GM18867 (cell line): ENCODE data around the gene SNRNP200.

Experiments used
- ATAC-seq: cut with Tn5 transposase; IDR thresholded peaks from one replicate; pipeline ENCODE4 v1.9.1; 2021; ENCODE audit warnings: mild to moderate bottlenecking, moderate library complexity; ENCODE audit not compliant: unreplicated experiment

SNRNP200 gene

DNA sequence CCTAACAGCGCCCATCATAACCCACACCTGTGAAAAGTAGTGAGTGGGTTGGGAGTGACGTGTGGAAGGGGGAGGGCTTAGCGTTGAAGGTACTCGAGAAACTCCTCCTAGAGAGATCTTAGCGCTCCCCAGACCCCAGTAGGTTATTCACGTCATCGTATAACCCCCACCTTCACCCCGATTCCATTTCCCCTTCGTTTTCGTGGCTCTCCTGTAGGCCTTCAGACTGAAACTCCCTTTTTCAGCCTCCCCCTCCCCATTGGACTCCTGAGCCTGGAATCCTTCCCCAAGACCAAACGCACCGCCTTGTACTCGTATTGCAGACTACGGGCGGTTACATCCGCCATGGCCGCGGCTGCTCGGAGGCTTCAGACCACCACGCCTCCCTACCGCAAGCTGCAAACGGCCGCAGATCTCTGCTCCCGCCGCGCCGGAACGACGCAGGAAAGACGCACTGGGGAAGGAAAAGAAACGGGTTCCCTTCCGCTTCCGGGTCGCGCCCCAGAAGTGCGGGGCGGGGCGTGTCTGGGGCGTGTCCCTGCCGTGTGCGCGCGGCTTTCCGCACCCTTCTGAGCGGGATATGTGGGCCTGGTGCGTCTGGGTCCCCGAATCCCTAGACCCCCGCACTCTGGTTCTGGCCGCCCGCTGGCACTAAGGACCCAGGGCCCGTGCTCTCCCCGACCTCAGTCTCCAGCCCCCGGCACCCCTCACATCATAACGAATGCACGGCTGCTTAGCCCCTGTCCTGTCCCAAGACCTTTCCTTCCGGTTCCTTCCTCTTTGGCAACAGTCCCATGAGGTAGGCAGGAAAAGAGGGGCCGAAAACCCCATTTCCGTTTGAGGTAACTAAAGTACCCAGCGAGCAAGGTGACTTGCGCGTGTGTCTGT is at the start of gene SNRNP200:
Gene SNRNP200, minus strand, starts transcription at position 456 of the 888 bp plus-strand sequence. Its CDS starts 109 bp downstream, at position 347.
- peak; percentile 94 for ATAC-seq

DNA sequence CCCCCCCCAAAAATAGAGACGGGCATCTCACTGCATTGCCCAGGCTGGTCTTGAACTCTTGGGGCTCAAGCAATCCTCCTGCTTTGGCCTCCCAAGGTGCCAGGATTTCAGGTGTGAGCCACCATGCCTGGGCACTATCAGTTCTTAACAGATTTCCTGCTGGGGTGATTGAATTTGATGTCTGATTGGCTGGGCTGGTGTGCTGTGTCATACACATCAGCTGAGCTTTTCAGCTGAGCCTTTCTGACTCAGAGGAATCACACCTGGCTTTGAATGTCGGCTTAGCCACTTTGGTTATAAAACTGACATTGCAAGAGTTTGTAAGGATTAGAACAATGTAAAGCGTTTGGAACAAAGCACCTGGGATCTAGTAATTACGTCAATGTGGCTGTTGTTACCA is 49.1 kb upstream of the SNRNP200 start:
- ATAC-seq, result no peak

DNA sequence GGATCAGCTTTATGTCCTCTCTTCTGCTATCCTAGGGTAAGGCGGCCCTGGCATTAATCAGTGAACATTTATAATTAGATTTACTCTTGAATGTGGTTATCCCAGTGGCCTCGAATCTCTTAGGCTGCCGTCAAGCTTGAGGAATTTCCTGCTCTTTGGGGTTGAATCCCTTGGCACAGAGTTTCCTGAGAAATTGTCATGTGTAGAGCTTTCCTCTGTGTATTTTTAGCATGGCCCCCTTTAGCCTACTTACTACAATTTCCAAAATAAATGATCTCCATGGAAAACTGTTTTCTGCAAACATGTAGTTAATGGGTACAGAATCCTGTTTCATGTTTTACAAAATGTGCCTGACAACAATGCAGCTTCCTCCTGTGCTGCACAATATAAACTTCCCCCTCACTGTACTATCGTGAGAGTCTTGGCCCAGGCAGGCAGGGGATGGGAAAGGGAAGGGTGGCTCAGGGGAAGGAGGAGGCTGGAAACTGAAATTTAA is 48.3 kb upstream of the SNRNP200 start:
- ATAC-seq, result no peak

DNA sequence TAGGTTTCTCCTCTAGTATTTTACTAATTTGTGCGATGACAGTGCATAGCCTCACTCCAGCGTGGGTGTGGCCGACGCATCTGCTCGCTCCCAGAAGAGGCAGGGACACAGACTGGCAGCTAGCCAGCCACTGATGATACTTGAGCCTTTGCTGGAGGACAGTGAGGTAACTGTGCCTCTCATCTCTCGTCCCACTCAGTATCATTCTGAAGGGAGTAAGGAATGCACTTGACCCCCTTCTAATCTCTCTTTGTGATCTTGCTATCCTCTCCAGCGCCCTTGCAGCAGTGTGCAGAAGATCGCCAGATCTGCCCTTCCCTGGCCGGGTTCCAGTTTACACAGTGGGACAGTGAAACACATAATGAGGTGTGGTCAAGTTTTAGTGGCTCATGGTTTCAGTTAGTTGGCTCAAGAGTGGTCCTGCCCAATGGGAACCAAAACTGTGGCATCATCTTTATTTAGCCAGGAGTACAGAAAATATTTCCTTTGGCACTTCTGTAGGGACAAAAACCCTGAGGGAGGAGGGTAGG is 47.8 kb upstream of the SNRNP200 start:
- no peak for ATAC-seq

DNA sequence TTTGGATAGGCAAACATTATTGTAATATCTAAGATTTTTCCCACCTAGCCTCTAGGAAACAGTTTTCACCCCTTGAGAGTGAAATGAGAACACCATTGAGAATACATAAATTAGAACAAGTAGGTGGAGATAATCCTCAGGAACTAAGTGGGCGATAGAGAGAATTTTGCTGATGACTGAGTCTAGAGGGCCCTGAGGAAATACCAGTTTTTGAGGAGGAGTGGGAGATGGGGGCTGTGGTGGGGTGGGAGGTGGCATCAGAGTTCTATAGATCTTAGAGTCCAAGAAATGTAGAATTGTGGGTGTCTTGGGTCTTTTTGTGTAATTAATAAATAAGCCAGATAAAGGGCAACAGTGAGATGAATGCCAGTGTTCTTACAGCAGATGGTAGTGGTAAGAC is 42.0 kb upstream of the SNRNP200 start:
- no peak for ATAC-seq

DNA sequence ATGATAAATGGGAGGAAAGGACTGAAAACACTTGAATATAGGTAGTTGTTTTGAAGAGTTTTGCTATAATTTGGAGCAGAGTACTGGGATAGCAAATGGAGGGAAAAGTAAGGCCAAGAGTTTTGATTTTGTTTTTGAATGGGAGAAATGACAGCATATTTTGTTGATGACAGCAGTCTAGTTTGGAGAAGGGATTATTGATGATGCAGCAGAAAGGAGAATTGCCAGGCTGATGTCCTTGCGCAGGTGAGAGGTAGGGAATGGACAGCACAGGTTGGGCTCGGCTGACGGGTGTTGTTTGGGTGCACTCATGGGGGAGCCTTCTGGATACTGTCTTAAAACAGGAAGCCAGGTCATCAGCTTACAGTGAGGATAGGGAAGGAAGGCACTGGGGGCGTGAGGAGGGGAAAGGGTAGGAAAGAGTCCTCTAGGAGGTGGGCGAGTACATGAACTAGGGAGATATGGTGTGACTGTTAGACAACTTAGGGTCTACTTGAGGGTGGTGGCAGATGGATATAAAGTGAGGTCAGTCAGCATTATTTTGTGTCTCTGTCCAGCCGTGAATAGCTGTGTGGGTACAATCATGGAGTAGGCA is 40.6 kb upstream of the SNRNP200 start:
- no peak for ATAC-seq

DNA sequence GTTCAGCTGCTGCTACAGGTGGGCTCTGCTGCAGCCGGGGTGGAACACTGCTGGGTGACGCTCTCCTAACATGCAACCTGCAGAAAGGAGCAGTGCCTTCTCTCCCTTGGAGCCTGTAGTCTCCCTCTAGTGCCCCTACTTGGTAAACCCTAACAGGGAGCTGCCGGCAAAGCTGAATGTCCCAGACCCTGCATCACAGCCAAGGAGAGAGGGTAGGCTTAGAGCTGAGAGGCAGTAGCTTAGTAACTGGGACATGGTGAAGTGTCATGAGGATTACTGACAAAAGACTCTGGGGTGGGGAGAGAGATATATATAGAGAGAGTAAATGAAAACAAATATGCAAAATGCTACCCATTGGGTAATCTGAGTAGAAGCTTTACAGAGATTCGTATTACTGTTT is 40.1 kb upstream of the SNRNP200 start:
- no peak for ATAC-seq

DNA sequence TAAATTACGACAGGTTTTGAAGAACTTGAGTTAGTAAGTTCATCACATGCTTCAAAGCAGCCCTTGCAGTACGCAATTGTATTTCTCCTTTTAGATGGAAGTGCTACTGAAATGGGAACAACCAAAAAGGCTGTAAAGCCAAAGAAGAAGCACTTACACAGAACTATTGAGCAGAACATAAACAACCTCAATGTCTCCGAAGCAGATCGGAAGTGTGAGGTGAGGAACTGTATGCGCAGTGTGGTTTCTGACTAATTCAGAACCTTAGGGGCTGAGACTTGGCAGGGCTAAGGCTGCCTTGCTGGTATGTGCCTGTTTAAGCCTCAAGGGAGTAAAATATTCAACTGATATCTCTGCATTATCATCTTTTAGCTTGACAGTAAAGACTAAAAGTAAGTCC is 38.7 kb upstream of the SNRNP200 start:
- ATAC-seq, result peak; percentile 85

DNA sequence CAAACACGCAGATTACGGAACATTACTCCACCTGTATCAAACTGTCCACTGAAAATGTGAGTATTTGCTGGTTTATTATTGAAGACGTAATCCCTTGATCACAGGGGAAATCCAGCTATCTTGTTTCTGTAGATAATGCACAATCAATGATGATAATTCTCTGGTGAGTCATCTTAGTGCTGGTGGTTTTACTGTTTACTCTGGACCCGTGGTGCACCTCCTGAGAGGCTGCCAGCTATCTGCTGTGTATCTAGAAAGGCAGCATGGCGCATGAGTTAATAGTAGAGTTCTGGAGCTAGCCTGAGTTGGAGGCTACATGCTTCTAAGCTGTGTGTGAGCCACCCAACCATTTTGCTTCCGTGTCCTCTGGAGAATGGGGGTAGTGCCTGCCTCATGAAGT is 36.7 kb upstream of the SNRNP200 start:
- ATAC-seq, result no peak

DNA sequence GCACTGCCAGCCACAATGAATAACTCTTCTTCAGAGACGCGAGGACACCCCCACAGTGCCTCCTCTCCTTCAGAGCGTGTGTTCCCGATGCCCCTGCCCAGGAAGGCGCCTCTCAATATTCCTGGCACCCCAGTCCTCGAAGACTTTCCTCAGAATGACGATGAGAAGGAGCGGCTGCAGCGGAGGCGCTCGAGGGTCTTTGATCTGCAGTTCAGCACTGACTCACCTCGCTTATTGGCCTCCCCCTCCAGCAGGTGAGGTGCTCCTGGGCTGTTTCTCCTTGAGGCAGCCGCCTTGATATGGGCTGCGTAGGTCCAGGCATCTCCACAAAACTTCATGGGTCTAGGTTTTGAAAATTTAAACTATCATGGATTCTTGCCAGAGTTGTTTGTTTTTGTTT is 36.3 kb upstream of the SNRNP200 start:
- ATAC-seq, result no peak

DNA sequence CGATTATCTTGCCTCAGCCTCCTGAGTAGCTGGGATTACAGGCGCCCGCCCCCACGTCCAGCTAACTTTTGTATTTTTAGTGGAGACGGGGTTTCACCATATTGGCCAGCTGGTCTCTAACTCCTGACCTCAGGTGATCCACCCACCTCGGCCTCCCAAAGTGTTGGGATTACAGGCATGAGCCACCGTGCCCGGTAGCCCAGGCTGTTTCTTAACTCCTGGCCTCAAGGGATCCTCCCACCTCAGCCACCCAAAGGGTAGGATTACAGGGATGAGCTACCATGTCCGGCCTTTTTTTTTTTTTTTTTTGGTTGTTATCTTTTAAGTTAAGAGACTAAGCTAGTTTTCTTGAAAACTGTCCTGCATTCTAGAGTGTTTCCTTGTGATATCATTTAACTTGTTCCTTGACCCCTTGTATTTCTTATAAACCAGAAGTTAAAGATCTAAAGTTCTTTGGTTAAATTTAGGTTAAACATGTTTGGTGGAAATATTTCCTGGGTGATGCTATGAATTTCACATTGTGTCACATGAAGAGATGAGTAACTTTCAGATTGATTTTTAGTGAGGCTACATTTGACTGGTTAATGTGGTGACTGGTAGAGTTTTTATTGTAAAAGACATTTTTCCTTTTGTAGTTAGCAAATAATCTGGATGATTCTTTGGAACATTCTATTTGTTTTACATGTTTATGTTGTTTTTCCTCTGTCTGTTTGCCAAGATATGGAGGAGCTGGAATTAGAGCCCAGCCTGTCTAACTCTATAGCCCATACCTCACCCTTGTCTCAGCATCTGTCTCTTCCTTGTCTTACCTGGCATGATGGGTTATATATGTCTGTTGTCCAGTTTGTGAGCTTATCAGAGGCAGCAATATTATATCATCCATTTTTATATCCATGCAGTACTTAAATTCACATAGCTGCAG is 35.4 kb upstream of the SNRNP200 start:
- no peak for ATAC-seq

DNA sequence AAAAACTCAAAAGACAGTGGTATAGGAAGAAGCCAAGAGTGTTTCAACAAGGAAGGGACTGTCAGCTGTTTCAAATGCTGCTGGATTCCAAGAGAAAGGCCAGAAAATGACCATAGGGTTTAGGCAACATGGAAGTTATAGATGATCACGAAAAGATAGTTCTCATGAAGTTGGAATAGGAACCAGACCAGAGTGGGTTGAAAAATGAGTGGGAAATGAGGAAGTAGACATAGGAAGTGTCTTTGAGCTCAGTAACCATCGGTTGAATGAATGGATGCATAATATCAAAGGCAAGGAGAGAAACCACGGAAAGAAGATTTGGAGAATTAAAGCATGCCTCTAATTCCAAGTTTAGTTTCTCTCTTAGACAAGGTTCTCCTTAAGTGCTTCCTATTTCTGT is 31.5 kb upstream of the SNRNP200 start:
- no peak for ATAC-seq

DNA sequence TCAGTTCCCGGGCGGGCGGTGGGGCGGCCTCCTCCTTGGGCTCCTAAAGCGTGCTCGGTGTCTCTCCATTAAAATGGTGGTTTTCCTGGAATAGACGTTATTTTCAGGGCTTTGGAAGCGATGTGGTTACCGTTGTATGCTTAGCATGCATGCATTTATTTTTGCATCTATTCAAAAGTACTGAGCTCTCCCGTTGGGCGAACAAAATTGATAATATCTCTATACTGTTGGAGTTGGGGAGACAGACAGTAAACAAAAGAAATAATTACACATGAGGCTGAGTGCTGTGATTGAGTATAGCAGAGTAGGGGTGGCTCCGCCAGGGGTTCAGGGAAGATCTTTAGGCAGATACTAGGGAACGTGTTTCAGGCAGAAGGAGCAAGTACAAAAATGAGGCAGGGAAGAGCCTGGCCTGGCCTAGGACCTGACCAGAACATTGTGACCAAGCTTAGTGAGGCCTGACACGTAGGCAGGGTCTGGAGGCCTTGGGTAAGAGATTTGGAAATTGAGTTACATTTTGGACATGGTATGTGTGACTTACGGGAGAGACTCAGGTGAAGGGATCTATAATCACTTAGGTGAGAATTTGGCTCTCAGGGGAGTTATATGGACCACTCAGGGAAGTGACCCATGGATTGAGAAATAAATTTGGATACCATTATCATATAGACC is 30.9 kb upstream of the SNRNP200 start:
- ATAC-seq, result no peak

DNA sequence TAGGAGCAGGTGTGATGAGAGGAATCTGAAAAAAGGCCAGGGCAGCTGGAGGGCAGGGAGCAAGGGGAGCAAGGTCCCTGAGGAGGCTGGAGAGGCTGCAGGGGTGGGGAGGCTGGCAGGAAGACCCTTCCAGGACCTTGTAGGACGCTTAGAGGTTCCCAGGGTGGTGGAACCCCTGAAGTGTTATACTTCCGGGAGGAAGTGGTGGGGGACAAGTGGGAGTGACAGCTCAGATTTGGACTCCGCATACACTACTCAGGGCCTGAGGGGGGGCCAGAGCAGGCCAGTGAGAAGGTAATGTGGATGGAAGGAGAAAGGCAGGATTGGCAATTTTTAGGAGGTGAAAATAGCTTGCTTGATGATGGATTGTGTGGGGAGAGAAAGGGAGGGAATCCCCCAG is 28.4 kb upstream of the SNRNP200 start:
- no peak for ATAC-seq

DNA sequence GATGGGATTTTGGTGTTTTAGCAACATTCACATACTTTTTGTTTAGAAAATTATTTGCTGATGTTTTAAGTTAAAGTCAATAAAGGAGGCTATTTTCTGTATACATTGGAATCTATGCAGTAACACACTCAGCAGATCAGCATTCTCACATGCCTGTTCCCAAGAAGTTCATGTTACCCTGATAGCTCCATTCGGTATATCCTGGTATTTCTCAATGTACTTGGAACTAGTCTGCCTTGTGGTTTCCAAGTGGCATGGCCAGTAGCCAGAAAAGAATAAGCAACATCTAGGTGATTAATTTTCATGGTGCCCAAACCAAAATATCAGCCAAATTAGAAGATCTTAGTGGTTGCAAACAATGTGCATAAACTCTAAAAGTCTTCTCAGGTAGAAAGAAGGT is 25.1 kb upstream of the SNRNP200 start:
- ATAC-seq, result no peak

DNA sequence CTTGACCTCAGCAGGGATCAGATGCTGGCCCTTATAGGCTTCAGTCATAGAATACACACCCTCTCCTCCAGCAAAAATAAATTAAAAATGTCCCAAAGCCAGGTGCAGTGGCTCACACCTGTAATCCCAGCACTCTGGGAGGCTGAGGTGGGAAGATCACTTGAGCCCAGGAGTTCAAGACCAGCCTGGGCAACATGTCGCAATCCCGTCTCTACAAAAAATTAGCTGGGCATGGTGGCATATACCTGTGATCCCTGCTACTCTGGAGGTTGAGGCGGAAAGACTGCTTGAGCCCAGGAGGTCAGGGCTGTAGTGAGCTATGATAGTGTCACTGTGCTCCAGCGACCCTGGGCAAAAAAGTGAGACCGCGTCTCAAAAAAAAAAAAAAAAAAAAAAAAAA is 24.5 kb upstream of the SNRNP200 start:
- no peak for ATAC-seq

DNA sequence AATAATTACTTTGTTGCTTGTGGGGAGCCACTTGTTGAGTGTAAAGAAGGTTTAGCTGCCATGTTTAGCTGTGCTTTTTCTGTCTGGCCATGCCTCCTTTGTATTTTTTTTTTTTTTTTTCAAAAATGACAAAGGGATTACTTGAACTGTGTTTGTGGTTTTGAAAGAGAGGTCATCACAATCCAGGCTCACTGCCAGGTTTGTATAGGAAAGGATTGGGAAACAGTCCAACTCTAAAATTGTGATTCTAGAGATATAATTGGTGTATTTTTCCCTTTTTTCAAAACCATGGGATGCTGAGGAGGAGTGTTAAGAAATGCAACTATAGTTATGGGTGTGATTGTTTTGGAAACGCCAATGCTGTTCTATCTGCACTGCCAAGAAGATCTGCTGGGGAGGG is 24.1 kb upstream of the SNRNP200 start:
- ATAC-seq, result no peak

DNA sequence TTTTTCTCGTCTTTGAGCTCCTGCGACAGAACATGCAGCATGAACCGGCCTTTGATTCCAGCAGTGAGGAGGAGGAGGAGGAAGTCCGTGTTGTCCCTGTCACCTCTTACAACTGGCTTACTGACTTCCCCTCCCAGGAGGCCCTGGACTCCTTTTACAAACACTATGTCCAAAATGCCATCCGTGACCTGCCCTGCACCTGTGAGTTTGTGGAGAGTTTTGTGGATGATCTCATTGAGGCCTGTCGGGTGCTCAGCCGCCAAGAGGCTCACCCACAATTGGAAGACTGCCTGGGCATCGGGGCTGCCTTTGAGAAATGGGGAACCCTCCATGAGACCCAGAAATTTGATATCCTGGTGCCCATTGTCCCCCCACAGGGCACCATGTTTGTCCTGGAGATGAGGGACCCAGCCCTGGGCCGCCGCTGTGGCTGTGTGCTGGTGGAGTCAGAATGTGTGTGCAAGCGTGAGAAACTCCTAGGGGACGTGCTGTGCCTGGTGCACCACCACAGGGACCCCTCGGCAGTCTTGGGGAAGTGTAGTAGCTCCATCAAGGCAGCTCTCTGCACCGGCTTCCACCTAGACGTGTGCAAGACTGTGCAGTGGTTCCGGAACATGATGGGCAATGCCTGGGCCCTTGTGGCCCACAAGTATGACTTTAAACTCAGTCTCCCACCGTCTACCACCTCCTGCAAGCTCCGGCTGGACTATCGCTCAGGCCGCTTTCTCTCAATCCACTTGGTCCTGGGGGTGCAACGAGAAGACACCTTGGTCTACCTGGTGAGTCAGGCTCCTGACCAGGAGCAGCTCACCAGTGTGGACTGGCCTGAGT is 21.9 kb upstream of the SNRNP200 start:
- no peak for ATAC-seq

DNA sequence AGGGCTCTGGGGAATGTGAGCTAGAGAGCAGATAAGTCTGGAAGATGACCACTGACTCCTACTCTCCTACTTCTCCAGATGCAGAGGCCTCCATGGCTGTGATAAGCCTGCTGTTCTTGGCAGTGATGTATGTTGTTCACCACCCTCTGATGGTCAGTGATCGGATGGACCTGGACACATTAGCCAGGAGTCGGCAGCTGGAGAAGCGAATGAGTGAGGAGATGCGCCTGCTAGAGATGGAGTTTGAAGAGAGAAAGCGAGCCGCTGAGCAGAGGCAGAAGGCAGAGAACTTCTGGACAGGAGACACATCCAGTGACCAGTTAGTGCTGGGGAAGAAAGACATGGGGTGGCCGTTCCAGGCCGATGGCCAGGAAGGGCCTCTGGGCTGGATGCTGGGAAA is 21.2 kb upstream of the SNRNP200 start:
- ATAC-seq, result no peak

DNA sequence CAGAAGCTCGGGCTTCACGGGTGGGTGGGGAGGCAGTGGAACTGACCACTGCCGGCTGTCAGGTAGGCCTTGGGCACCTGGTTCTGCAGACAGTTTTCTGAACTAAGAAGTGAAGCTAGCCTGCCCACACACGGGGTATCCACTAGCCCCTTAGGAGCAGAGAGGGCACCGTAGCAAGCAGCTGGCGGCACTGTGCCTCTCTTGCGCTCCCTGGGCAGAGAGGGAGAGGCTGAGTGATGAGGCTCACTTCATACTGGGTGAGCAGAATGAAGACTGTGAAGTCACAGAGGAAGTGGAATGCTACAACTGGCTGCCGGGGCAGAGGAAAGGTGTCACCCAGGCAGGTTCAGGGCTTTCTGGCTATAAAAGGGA is 20.5 kb upstream of the SNRNP200 start:
- ATAC-seq, result no peak
